C4-2B (cell line): Measurements from ENCODE around the gene EHBP1L1.
A peak's percentile ranks its signal among the peaks of the same experiment; 100 is the strongest.
"Not testable (repeated sequence)": the region's sequence is repeated elsewhere in the genome, so short reads cannot be mapped to it uniquely, and the experiment has no call there.

ENCODE experiments used
- H3K27ac ChIP-seq: fragments of 450-650 bp; 2 replicates; pipeline ENCODE4 v1.5.1; 2017
- ZFX ChIP-seq: fragments of 450-650 bp; IDR thresholded peaks from 2 replicates; pipeline ENCODE4 v1.6.1; 2017
- TF ChIP-seq, protein P1 (sequence below): fragments of 450-650 bp; conservative IDR thresholded peaks from 2 replicates; pipeline ENCODE4 v1.5.1; 2017; ENCODE audit warnings: mild to moderate bottlenecking

The EHBP1L1 gene

DNA sequence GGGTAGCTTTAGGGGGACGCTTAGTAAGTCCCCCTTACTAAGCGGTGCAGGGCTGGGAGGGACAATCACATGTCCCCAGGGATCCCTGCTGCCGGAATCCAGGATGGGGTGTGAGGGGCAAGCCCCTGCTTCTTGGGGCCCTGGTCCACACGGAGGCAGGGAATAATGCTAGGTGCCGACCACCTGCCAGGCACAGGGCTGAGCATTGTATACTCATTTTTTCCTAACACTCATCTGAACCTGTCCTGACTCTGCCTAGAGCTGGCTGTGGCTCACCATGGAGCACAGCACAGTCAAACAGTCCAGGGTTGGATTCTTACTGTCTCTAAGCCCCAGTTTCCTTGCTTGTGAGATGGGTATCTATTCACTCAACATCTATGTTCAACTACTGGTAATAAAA, 16.3 kb upstream of the EHBP1L1 start:
- TF ChIP-seq, protein P1, sequence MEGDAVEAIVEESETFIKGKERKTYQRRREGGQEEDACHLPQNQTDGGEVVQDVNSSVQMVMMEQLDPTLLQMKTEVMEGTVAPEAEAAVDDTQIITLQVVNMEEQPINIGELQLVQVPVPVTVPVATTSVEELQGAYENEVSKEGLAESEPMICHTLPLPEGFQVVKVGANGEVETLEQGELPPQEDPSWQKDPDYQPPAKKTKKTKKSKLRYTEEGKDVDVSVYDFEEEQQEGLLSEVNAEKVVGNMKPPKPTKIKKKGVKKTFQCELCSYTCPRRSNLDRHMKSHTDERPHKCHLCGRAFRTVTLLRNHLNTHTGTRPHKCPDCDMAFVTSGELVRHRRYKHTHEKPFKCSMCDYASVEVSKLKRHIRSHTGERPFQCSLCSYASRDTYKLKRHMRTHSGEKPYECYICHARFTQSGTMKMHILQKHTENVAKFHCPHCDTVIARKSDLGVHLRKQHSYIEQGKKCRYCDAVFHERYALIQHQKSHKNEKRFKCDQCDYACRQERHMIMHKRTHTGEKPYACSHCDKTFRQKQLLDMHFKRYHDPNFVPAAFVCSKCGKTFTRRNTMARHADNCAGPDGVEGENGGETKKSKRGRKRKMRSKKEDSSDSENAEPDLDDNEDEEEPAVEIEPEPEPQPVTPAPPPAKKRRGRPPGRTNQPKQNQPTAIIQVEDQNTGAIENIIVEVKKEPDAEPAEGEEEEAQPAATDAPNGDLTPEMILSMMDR: no peak
- TF ChIP-seq ZFX: no peak
- H3K27ac ChIP-seq: peak overlapping the region; percentile 68

DNA sequence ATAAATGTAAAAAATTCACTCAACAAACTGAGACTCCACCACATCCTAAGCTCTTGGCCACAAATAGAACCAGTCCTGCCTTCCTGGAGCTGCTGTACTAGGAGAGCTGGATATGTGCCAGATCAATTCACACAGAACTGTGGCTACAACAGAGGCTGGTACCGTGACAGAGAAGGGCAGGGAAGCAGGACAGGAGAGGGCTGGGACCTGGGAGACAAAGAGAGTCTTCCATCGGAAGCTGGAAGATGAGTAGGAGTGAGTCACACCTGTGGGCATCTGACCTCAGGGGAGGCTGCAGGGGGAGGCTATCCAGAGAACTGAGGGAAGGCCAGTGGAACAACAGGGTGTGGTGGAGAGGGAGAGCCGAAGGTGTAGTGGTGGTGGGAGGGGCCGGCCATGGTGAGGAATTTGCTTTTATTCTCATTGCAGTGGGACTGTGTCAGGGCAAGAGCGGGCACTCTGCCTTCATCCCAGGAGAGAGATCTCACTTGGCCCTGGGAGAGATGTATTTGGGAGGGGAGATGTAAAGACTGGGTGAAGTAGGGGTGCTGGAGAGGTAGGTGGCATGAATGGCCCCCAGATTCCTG, 15.8 kb upstream of the EHBP1L1 start:
- TF ChIP-seq ZFX: no peak
- TF ChIP-seq, protein P1: no peak
- H3K27ac ChIP-seq: peak overlapping the region; percentile 68

DNA sequence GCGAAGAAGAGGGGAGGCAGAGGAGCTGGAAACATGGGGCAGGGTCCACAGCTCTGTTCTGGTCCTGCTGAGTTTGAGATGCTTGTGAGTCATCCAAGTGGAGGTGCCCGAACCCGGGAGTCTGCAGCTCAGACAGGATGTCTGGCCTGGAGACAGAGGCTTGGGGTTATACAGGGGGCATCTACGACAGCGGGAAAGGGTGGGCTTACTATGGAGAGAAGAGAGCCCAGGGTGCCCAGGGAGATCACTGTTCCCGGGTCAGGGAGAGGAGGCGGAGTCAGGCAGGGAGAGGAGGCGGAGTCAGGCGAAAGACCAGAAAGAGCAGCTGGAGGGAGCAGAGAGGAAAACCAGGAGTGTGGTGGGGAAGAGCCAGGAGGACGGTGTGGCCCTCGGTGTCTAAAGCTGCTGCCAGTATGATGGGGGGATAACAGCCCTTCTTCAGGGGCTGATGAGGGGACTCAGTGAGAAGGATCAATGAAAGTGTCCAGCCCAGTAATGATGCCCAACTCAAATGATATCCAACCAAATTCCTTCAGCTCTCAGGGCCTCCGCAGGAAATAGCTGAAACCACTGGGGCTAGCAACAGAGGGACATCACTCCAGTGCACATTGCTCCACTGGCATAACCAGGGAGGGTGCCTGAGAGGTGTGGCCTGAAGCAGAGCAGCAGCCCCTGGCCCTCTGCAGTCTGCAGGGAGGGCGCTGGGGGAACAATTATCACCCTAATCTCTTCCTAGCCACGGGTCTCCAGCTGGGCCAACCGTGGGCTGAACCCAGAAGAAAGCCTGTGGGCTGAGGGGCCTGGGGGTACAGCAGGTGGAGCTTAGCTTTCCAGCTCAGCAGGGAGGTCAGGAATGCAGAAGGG, 15.1 kb upstream of the EHBP1L1 start:
- peak overlapping the region; percentile 68; the same call in 1 of the 2 replicates for H3K27ac ChIP-seq
- TF ChIP-seq ZFX: no peak
- TF ChIP-seq, protein P1: no peak

DNA sequence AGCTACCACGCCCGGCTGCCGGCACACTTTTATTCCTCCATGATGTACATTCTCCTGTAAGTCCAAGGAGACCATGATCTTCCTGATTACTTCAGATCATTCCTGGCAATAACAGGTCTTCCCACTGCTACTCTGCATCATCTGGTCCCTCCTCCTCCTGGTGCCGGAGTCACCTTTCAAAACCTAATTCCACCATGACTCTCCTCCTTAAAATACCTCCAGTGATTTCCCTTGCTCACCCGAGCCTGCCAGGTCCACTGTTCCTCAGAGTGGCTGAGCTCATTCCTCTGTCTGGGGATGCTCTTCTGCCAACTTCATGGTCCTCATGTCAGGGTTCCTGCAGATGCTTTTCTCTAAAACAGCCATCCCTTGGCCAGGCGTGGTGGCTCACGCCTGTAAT, 13.8 kb upstream of the EHBP1L1 start:
- no peak overlapping the region for H3K27ac ChIP-seq
- TF ChIP-seq ZFX: no peak
- TF ChIP-seq, protein P1: no peak

DNA sequence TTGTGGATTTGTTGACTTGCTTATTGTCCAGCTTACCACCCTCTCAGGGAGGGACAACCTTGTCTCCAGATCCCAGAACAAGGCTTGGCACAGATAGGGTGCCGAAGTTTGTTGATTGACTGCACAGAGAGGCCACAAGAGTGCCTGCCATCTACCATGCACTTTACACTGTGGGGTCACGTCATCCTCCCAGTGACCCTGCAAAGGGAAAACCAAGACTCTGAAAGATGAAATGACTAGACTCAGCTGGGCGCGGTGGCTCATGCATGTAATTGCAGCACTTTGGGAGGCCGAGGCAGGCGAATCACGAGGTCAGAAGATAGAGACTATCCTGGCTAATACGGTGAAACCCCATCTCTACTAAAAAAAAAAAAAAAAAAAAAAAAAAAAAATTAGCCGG, 13.1 kb upstream of the EHBP1L1 start:
- TF ChIP-seq, protein P1: no peak
- TF ChIP-seq ZFX: no peak
- no peak overlapping the region for H3K27ac ChIP-seq

DNA sequence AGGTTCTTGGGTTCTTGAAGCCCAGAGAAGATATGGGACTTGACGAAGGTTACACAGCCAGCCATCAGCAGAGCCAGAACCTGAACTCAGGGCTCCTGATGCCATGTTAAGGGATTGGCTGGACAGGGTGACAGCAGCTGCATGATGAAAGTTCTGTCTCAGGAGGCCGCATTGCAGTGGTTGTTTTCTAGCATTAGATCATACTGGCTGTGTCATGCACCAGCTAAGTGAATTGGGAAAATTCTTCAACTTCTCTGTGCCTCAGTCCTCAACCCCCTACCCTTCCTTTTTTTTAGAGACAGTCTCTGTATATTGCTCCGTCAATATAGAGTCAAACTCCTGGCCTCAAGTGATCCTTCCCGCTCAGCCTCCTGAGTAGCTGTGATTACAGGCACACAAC, 12.3 kb upstream of the EHBP1L1 start:
- H3K27ac ChIP-seq: no peak overlapping the region

DNA sequence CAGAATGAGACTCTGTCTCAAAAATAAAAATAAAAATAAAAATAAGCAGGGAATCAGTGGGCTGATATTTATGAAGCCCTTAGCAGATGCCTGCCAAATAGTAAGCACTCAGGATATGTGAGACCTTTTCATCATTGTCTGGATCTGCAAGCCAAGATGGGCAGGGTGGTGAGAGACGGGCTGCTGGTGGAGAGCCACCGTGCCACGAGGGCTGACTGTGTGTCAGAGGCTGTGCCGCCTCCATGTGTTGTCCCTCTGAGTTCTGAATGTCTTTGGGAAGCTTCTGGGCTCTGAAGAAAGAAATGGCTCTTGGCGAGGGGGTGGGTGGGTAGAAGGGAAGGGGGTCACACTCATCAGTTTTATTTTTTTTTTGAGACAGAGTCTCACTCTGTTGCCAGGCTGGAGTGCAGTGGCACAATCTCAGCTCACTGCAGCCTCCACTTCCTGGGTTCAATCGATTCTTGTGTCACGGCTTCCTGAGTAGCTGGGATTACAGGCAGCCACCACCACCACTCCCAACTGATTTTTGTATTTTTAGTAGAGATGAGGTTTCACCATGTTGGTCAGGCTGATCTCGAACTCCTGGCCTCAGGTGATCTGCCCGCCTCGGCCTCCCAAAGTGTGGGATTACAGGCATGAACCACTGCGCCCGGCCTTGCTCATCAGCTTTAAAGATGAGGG, 10.8 kb upstream of the EHBP1L1 start:
- H3K27ac ChIP-seq: not testable (repeated sequence)

More for the DNA sequence above, 12.3 kb upstream of the EHBP1L1 start:
- TF ChIP-seq, protein P1: no peak
- TF ChIP-seq ZFX: no peak
